Measurements from ENCODE around the gene ZNF768. TPM values are rescaled to one million over a fixed set of nuclear protein-coding genes. Genes with fewer than 3 reads are reported as not detected.
"Not testable (repeated sequence)": the region's sequence is repeated elsewhere in the genome, so short reads cannot be mapped to it uniquely, and the experiment has no call there.

ZNF768 gene
- total RNA-seq, 2 experiments from 2014 or later, result 38.3 to 63.7 TPM

DNA sequence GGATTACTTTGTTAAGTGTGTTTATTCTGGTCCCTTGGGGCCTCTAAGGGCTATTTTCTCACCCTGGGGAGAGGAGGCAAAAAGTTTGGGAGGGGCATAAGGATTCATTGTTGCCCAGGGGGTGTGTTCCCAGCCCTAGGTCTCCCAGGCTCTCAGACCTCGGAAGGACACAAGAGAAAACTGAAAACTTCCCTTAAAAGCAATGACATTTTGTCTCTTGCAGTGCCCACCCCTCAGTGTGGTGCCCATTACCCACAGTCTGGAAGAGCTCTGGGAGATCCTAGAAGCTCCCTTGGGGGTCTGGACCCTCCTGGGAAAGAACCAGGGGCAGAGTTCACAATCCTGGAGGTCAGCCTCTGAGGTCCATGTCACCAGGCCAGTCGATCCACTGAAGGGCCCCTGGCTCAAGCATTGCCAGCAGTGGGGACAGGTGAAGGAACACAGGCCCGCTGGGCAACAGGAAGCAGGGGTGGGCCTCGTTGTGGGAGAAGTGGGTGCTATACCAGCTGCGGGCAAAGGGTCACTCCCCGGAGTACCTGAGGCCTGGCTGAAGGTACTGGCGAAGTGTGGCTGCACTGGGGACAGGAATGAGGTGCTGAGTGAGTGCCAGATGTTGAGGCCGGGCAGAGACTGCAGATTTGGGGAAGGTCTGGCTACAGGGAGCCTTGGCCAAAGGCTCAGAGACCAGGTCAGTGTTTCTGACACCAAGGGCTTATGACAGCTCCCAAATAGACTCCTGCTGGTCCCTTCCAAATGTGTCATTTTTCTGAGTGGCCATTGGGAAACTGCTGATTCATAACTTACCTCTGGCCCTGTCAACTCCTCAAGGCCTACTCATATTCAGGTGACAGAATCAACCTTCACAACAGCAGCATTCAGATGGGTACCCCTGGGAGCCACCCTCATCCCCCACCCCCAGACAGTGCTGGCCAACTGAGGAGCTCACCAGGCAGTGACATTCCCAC is 12.9 kb upstream of the ZNF768 start:
- ChIA-PET POLR2A (no interaction called here), CTCF (ENCODE audit: unreplicated experiment) (no interaction called here)
- intact Hi-C loops (cut with micrococcal nuclease; ENCODE audit: unreplicated experiment), result no loop called here
- DNase-seq (ENCODE audit: low spot score), result no peak
- Histone ChIP-seq H3K9me3 (ENCODE audit: low read length) (no peaks in the 10 kb centered on the region), H4K20me1 (ENCODE audit: insufficient read depth, low read length) (no peaks in the 10 kb centered on the region), H3K4me3 (ENCODE audit: low read depth, low read length, poor library complexity, severe bottlenecking) (no peak overlapping the region), H3K27ac (ENCODE audit: low read depth, low read length, poor library complexity, severe bottlenecking) (no peak overlapping the region), H3K4me2 (ENCODE audit: low read length) (peak overlapping the region; percentile 30; the same call in 1 of the 2 replicates), H3K36me3 (ENCODE audit: insufficient read depth, low read length) (no peaks in the 10 kb centered on the region), H2AFZ (ENCODE audit: low read length) (no peak overlapping the region), H3K9me2 (ENCODE audit: insufficient read depth, low read length) (no peaks in the 10 kb centered on the region), H3K4me1 (ENCODE audit: insufficient read depth, low read length, poor library complexity, severe bottlenecking) (peaks cover 31% of the 10 kb centered on the region), H3K79me2 (ENCODE audit: insufficient read depth, low read depth, low read length) (peaks cover 19% of the 10 kb centered on the region; the same call in 1 of the 2 replicates)
- TF ChIP-seq, protein P1, sequence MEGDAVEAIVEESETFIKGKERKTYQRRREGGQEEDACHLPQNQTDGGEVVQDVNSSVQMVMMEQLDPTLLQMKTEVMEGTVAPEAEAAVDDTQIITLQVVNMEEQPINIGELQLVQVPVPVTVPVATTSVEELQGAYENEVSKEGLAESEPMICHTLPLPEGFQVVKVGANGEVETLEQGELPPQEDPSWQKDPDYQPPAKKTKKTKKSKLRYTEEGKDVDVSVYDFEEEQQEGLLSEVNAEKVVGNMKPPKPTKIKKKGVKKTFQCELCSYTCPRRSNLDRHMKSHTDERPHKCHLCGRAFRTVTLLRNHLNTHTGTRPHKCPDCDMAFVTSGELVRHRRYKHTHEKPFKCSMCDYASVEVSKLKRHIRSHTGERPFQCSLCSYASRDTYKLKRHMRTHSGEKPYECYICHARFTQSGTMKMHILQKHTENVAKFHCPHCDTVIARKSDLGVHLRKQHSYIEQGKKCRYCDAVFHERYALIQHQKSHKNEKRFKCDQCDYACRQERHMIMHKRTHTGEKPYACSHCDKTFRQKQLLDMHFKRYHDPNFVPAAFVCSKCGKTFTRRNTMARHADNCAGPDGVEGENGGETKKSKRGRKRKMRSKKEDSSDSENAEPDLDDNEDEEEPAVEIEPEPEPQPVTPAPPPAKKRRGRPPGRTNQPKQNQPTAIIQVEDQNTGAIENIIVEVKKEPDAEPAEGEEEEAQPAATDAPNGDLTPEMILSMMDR (conservative IDR thresholded peaks at IDR 0.05; ENCODE audit: low read length), result no peak
- no peak for TF ChIP-seq EZH2phosphoT487 (IDR thresholded peaks at IDR 0.05; ENCODE audit: borderline replicate concordance, low read depth, low read length)
- BruUV-seq (replicated peaks), result no TSS peak

DNA sequence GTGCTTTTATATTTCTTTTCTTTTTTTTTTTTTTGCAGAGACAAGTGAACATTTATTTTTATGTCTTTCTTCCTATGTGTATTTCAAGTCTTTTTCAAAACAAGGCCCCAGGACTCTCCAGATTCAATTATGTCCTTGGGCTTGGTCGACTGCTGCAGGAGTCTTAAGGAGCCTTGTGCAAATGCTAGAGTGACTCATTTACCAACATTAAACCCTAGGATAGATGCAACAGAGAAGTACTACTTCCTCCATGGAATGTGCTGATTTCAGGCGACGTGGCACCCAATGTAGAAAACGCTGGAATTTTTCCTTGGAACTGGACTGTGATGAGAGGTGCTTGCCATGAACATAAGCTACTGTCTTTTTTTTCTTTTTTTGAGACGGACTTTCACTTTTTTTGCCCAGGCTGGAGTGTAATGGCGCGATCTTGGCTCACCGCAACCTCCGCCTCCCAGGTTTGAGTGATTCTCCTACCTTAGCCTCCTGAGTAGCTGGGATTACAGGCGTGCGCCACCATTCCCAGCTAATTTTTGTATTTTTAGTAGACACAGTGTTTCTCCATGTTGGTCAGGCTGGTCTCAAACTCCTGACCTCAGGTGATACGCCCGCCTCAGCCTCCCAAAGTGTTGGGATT is 10.1 kb upstream of the ZNF768 start:
- H4K20me1 ChIP-seq (ENCODE audit: insufficient read depth, low read length); DNase-seq (ENCODE audit: low spot score); BruUV-seq (replicated peaks); H3K9me3 ChIP-seq (ENCODE audit: low read length); intact Hi-C loops (cut with micrococcal nuclease; ENCODE audit: unreplicated experiment); H3K9me2 ChIP-seq (ENCODE audit: insufficient read depth, low read length): not testable (repeated sequence)
- Histone ChIP-seq H3K4me1 (ENCODE audit: insufficient read depth, low read length, poor library complexity, severe bottlenecking) (peaks cover 39% of the 10 kb centered on the region), H3K4me3 (ENCODE audit: low read depth, low read length, poor library complexity, severe bottlenecking) (peak overlapping the region; percentile 75), H3K79me2 (ENCODE audit: insufficient read depth, low read depth, low read length) (peaks cover 28% of the 10 kb centered on the region; the same call in 1 of the 2 replicates), H3K4me2 (ENCODE audit: low read length) (peak overlapping the region; percentile 89), H3K36me3 (ENCODE audit: insufficient read depth, low read length) (peaks cover 12% of the 10 kb centered on the region; the same call in 1 of the 2 replicates), H2AFZ (ENCODE audit: low read length) (peak overlapping the region; percentile 51; the same call in 1 of the 2 replicates), H3K27ac (ENCODE audit: low read depth, low read length, poor library complexity, severe bottlenecking) (peak overlapping the region; percentile 82)
- ChIA-PET CTCF (ENCODE audit: unreplicated experiment) (interaction anchor here (1.8 kb wide), 1 partner anchor 21 kb away, joined by 6 read pairs; no protein-coding TSS in a partner anchor), POLR2A (interaction anchor here (0.5 to 4.6 kb wide), 4 partner anchors 21 to 107 kb away, joined by 4 to 54 read pairs (median 6); partner anchors contain the start of genes DCTPP1 and ZNF764)

DNA sequence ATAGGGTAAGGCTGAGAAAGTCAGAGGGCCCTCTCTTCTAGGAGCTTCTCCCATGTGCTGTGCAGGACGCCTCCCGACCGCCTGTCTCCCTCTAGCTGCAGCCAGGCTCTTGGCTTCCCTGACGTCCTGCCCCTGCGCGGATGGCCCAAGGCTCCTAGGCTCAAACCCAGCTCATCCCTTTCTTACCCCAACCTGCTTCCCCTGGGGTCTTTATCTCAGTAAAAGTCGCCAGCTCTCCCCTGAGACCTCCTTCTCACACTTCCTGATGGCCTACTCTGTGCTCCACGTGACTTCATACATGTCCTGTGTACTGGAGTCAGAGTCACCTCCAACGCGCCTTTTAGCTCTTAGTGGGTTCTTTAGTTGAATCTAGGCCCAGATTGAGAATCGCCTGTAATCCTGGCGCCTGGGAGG is 9.4 kb upstream of the ZNF768 start:
- ChIA-PET POLR2A (interaction anchor here (0.5 to 4.6 kb wide), 11 partner anchors 22 to 106 kb away, joined by 3 to 54 read pairs (median 4); partner anchors contain the start of genes DCTPP1, ZNF689 and ZNF764), CTCF (ENCODE audit: unreplicated experiment) (interaction anchor here (0.5 to 1.8 kb wide), 6 partner anchors 22 to 414 kb away, joined by 3 to 19 read pairs (median 4); no protein-coding TSS in a partner anchor)
- H3K4me3 ChIP-seq (ENCODE audit: low read depth, low read length, poor library complexity, severe bottlenecking), result peak overlapping the region; percentile 75

More for the DNA sequence above, 9.4 kb upstream of the ZNF768 start:
- H4K20me1 ChIP-seq (ENCODE audit: insufficient read depth, low read length), result no peaks in the 10 kb centered on the region
- intact Hi-C loops (cut with micrococcal nuclease; ENCODE audit: unreplicated experiment), result loop anchor here (1.0 to 2.0 kb wide), 4 partner anchors 23 to 105 kb away; partner anchors contain the start of genes DCTPP1, ITGAL and ZNF764
- H3K79me2 ChIP-seq (ENCODE audit: insufficient read depth, low read depth, low read length), result peaks cover 28% of the 10 kb centered on the region; the same call in 1 of the 2 replicates
- H3K27ac ChIP-seq (ENCODE audit: low read depth, low read length, poor library complexity, severe bottlenecking), result peak overlapping the region; percentile 82
- H3K36me3 ChIP-seq (ENCODE audit: insufficient read depth, low read length), result peaks cover 19% of the 10 kb centered on the region
- DNase-seq (ENCODE audit: low spot score), result peak; percentile 82
- H3K4me1 ChIP-seq (ENCODE audit: insufficient read depth, low read length, poor library complexity, severe bottlenecking), result peaks cover 39% of the 10 kb centered on the region
- no peaks in the 10 kb centered on the region for H3K9me2 ChIP-seq (ENCODE audit: insufficient read depth, low read length)
- peak overlapping the region; percentile 51; the same call in 1 of the 2 replicates for H2AFZ ChIP-seq (ENCODE audit: low read length)
- no peak for TF ChIP-seq EZH2phosphoT487 (IDR thresholded peaks at IDR 0.05; ENCODE audit: borderline replicate concordance, low read depth, low read length)
- TF ChIP-seq, protein P1 (conservative IDR thresholded peaks at IDR 0.05; ENCODE audit: low read length), result peak; percentile 76
- H3K9me3 ChIP-seq (ENCODE audit: low read length), result no peaks in the 10 kb centered on the region
- H3K4me2 ChIP-seq (ENCODE audit: low read length), result peak overlapping the region; percentile 89
- BruUV-seq (replicated peaks), result no TSS peak

All from OCI-LY7 (cell line).